GM21528 (cell line): ENCODE measurements around the gene FAM184B.

Experiments
- ATAC-seq: cut with Tn5 transposase; IDR thresholded peaks from one replicate; pipeline ENCODE4 v1.9.1; 2021; ENCODE audit warnings: mild to moderate bottlenecking, moderate library complexity; ENCODE audit not compliant: unreplicated experiment, low FRiP score

Gene FAM184B

DNA sequence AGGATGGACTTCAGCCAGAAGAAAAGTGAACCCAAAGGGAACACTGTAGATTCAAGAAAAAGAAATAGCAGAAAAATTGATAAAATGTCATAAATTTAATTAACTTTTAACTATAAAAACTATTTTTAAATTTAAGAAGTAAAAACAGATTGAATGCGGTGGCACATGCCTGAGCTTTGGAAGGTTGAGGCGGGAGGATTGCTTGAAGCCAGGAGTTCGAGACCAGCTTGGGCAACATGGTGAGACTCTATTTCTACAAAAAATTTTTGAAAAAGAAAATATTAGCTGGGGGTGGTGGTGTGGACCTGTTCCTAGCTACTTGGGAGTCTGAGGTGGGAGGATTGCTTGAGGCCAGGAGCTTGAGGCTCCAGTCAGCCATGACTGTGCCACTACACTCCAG is 3.0 kb downstream of the FAM184B start:
- no peak for ATAC-seq

DNA sequence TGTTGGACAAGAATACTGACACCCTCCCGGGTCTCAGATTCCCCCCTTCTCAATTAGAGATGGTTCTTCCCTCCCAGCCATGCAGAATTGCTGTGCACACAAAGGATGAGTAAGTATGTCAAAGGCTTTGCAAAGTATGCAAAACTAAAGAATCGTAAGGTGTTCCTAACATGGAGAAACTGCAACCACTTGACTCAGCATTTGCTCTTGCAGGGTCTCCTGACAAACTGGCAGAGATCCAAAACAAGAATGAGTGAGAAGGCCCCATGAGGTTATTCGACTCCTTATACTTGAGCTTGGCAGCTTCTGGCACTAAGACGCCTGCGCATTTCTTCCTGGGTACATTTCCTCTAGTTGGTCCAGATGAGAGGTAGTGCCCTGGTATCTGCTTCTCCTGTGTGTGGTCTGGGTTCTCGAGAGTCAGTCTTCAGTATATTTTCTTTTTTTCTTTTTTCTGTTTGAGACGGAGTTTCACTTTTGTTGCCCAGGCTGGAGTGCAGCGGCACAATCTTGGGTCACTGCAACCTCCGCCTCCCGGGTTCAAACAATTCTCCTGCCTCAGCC is 8.2 kb downstream of the FAM184B start:
- no peak for ATAC-seq

DNA sequence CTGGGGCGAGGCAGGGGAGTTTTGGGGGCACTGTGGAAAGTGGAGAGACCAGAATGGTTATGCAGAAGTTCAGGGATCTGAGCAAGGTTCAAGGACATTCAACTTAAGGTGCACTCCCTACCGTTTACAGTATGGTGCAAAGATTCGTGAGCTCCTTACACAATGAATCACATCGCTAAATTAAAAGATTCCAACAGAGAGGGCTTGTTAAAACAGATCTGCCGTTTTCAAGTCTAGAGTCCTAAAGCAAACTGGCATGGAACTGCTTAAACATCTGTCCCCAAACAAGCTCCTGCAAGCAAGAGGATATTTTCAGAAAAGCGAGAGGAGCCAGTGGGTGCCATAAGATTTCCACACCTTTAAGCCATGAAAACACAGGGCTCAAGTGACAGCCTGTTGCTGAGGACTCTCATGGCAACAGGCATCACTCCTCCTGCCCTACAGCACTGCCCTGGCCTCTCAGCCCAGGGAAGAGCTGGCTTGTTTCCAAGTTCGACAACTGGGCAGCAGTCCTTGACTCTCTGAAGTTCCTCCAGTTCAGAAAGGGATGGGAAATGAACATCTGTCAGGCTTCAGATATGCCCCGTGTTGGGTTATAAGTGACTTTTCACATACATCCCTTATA is 10.0 kb downstream of the FAM184B start:
- no peak for ATAC-seq

DNA sequence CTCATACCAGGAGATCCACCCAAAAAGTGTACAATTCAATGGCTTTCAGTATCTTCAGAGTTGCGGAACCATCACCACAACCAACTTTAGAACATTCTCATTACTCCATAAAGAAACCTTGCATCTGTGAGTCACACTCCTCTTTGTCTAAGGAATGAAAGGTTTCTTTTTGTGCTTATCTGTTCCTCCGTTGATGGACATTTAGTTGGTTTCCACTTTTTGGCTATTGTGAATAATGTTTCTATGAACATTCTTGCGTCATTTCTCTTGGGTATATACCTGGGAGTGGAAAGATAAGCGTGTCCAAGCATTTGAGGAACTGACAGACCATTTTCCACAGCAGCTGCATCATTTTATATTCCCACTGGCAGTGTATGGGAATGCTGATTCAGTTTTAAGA is 10.6 kb downstream of the FAM184B start:
- no peak for ATAC-seq

DNA sequence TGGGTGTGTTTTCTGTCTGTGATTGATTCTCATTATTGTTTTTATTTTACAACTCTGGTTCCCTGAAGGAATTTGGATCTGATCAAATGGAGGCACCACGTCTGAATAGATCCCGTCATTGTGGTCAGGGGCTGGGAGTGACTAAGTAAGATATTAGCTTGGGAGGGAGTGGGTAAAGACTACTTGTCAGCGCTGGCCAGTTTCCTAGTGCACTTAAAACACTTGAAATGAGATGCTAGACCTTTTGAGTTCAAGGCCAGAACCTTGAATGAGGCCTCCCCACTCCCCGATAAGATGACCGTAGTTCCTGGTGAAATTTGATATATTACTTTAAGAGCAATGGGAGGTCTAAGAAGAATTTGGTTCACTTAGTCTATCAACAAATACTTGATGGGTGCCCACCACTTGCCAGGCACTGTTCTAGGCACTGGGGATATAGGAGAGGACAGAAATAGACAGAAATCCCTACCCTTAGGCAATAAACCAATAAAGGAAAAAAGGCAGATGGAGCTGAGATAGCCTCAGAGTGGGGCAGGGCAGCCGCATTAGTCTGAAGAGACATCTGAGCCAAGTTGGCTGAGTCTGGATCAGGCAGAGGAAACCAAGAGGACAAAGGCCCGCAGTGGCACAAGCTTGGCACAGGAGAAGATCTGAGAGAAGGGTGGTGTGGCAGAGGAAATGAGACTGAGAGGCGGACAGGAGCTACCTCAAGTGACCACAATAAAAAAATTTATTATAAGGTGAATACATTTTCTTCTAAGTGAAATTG is 11.8 kb downstream of the FAM184B start:
- no peak for ATAC-seq

DNA sequence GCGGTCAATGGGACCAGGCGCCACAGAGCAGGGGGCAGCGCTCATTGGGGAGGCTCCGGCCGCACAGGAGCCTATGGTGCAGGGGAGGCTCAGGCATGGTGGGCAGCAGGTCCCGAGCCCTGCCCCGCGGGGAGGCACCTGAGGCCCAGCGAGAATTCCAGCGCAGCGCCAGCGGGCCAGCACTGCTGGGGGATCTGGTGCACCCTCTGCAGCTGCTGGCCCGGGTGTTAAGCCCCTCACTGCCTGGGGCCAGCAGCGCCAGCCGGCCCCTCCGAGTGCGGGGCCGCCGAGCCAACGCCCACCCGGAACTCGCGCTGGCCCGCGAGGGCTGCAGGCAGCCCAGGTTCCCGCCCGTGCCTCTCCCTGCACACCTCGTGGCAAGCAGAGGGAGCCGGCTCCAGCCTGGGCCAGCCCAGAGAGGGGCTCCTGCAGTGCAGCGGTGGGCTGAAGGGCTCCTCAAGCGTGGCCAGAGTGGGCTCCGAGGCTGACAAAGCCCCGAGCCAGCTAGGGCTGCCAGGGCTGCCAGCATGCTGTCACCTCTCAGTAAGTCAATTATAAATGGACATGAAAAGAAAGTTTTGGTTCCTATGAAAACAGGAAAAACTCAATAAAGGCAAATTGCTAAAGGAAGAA is 14.5 kb downstream of the FAM184B start:
- ATAC-seq: no peak

GRCh38 chr4:17765514-17766286 is 15.7 kb downstream of the FAM184B start:
- ATAC-seq: no peak

- ATAC-seq: no peak
Measured at GRCh38 chr4:17763931-17764330, 17.5 kb downstream of the FAM184B start.

DNA sequence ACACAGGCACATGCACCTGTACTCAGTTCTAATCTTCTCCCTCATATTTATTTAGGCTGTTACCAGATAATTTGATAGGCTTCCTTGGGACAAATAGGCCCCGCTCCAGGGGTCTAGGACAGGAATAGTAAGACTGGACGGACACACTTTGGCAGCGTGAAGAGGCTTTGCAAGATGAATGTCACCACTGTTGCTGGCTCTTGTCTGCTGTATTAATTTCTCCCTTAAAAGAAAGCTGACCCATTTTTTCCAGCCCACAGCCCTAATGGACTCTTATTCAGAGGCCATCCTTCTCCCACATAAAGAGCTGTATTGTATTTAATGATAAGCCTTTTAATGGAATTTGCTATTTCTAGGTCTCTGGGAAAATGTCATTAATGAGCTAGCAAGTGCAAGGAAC is 18.0 kb downstream of the FAM184B start:
- no peak for ATAC-seq

DNA sequence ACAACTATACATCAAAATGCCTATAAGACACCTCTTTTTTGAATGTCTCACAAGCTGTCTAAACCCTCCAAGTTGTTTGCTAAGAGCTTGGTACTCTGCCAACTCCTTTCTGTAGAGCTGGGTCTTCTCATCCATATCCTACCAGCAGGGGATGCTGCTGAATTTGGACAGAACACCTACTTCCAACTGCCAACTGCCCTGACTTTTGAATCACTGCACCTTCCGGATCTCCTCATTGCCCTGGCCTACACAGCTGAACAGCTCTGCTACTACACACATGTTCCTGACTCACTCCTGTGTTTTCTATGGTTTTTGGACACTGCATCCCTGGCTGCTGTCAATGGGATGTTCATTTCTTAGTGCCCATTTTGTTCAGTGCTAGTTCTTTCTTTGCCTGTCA is 18.7 kb downstream of the FAM184B start:
- ATAC-seq: no peak

- ATAC-seq: no peak
Measured at GRCh38 chr4:17761062-17761461, 20.4 kb downstream of the FAM184B start.

- no peak for ATAC-seq
Measured at GRCh38 chr4:17760626-17761025, 20.8 kb downstream of the FAM184B start.

DNA sequence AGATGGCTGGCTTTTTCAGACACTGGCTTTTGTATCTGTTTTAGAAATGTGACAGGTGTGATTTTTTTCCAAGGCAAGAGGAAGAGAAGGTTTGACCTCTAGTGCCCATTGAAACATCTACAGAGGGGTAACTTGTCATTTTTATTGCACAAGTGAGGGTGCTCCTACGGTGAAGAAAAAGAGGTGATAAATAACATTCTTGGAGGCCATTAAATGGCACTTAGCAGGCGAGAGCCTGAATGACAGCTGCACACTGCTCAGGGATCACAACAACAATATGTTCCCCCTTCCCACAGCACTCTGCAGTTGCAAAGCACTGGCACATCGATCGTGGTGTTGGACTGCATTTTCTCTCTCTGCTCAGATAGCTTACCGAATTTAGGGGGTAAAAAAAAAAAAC is 22.9 kb downstream of the FAM184B start:
- ATAC-seq: no peak

GRCh38 chr4:17757621-17758020 is 23.8 kb downstream of the FAM184B start:
- no peak for ATAC-seq

GRCh38 chr4:17753646-17754045 is 27.8 kb downstream of the FAM184B start:
- no peak for ATAC-seq

- ATAC-seq: no peak
Measured at GRCh38 chr4:17740702-17741101, 40.7 kb downstream of the FAM184B start.

GRCh38 chr4:17736484-17736883 is 44.9 kb downstream of the FAM184B start:
- ATAC-seq: no peak

DNA sequence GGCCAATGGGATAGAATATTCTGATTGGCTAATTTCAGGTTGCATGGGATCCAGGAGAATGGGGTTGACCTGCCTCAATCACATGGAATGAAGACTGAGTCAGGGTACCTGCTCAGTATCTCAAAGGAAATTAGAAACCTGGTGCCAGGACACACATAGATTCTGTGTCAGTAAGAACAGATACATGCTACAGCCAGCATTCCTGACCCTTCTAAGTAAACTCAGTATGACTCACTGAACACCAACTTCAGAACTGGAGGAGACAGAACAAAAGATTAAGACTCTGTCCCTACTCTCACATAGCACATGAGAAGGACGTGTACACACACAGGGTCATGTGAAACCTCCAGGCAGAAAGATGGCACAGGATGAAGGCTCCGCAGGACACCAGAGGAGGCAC is 54.5 kb downstream of the FAM184B start:
- no peak for ATAC-seq

GRCh38 chr4:17723648-17724047 is 57.8 kb downstream of the FAM184B start:
- ATAC-seq: no peak

GRCh38 chr4:17722356-17722700 is 59.1 kb downstream of the FAM184B start:
- no peak for ATAC-seq
